Endodermal cell (in vitro differentiated cells): ENCODE data around the gene ARHGAP44. TPM values are rescaled to one million over a fixed set of nuclear protein-coding genes. Genes with fewer than 3 reads are reported as not detected.

Experiments
- DNase-seq: peaks from one replicate; pipeline ENCODE4 v3.0.0-alpha.2; 2017
- H3K27ac ChIP-seq: 2 replicates; pipeline ENCODE4 v1.5.1; 2013; ENCODE audit warnings: mild to moderate bottlenecking, low read depth, low read length, moderate library complexity
- H3K27me3 ChIP-seq: 2 replicates; pipeline ENCODE4 v1.6.1; 2013; ENCODE audit warnings: mild to moderate bottlenecking, low read length, moderate library complexity; ENCODE audit not compliant: insufficient read depth, control insufficient read depth, poor library complexity, severe bottlenecking
- H3K36me3 ChIP-seq: 2 replicates; pipeline ENCODE4 v1.7.0; 2013; ENCODE audit warnings: mild to moderate bottlenecking, low read length, moderate library complexity; ENCODE audit not compliant: control insufficient read depth, insufficient read depth
- H3K4me1 ChIP-seq: one replicate; pipeline ENCODE4 v1.7.0; 2013; ENCODE audit warnings: low read length; ENCODE audit not compliant: control insufficient read depth, insufficient read depth
- H3K4me3 ChIP-seq: 2 replicates; pipeline ENCODE4 v1.5.1; 2013; ENCODE audit warnings: mild to moderate bottlenecking, low read length, moderate library complexity
- H3K9ac ChIP-seq: 2 replicates; pipeline ENCODE4 v1.6.1; 2013; ENCODE audit warnings: mild to moderate bottlenecking, low read length, moderate library complexity; ENCODE audit not compliant: poor library complexity, severe bottlenecking; ENCODE audit errors: extremely low read depth
- H3K9me3 ChIP-seq: 2 replicates; pipeline ENCODE4 v1.6.1; 2013; ENCODE audit warnings: mild to moderate bottlenecking, low read length, moderate library complexity; ENCODE audit not compliant: control insufficient read depth
- H3K27ac Mint-ChIP-seq: 2 replicates; pipeline ENCODE4 v1.8.0; 2020; ENCODE audit warnings: mixed read lengths
- H3K27me3 Mint-ChIP-seq: 2 replicates; pipeline ENCODE4 v1.8.0; 2021; ENCODE audit warnings: mild to moderate bottlenecking, mixed read lengths; ENCODE audit not compliant: insufficient read depth
- H3K36me3 Mint-ChIP-seq: 2 replicates; pipeline ENCODE4 v1.8.0; 2020; ENCODE audit warnings: low read depth, mixed read lengths
- H3K4me1 Mint-ChIP-seq: 2 replicates; pipeline ENCODE4 v1.8.0; 2020; ENCODE audit warnings: mixed read lengths
- H3K4me3 Mint-ChIP-seq: 2 replicates; pipeline ENCODE4 v1.8.0; 2020; ENCODE audit warnings: mild to moderate bottlenecking, moderate library complexity, mixed read lengths
- H3K9me3 Mint-ChIP-seq: 2 replicates; pipeline ENCODE4 v1.8.0; 2020; ENCODE audit warnings: mild to moderate bottlenecking, mixed read lengths
- CTCF ChIP-seq: fragments of 200-600 bp; sonication (generic); conservative IDR thresholded peaks from 2 replicates; pipeline ENCODE4 v1.5.0; 2021; ENCODE audit warnings: antibody characterized with exemption, mild to moderate bottlenecking
- WGBS, 2 experiments: methylation state at CpG; one replicate each; pipeline versions ENCODE4 v1.1.5 to v1.1.7; 2013; ENCODE audit warnings: missing lambda C conversion rate in 2 of 2, mixed read lengths in 1 of 2; ENCODE audit not compliant: insufficient coverage in 1 of 2, insufficient read length in 1 of 2; 5-methylcytosine and 5-hydroxymethylcytosine counted together
- total RNA-seq, 2 donors: library from RNA; stranded (reverse); fragmentation: NEBNext Ultra II Directional in 1 of 2; extraction: Animal tissue kit (Norgen Biotek cat#: 25700) in 1 of 2; gene quantifications; 2 replicates in 1 of 2; 3 replicates in 1 of 2; pipeline ENCODE4 v1.2.1, GENCODE V29; 2021

The ARHGAP44 gene
- total RNA-seq, 2 donors from 2014 or later = 14.2 to 21.9 TPM

GRCh38 chr17:12964840-12965239 is 175.5 kb downstream of the ARHGAP44 start:
- no peaks in the 10 kb centered on the region for H3K9me3 Mint-ChIP-seq
- no peaks in the 10 kb centered on the region for H3K4me1 ChIP-seq
- no peak overlapping the region for H3K4me3 ChIP-seq
- no peaks in the 10 kb centered on the region for H3K4me1 Mint-ChIP-seq
- no peak overlapping the region for H3K9ac ChIP-seq
- no peaks in the 10 kb centered on the region for H3K27me3 ChIP-seq
- TF ChIP-seq CTCF = no peak
- no peak overlapping the region for H3K27ac Mint-ChIP-seq
- H3K36me3 Mint-ChIP-seq = peaks cover 7% of the 10 kb centered on the region
- no peak overlapping the region for H3K27ac ChIP-seq
- no peaks in the 10 kb centered on the region for H3K9me3 ChIP-seq
- H3K4me3 Mint-ChIP-seq = no peak overlapping the region
- 88 to 93% methylated on average over 8 to 10 of the region's 10 CpGs for WGBS, 2 experiments
- H3K36me3 ChIP-seq = no peaks in the 10 kb centered on the region
- no peak for DNase-seq
- no peaks in the 10 kb centered on the region for H3K27me3 Mint-ChIP-seq

GRCh38 chr17:12965988-12966387 is 176.7 kb downstream of the ARHGAP44 start:
- H3K36me3 Mint-ChIP-seq = peaks cover 7% of the 10 kb centered on the region
- DNase-seq = no peak
- no peaks in the 10 kb centered on the region for H3K9me3 Mint-ChIP-seq
- H3K27me3 ChIP-seq = no peaks in the 10 kb centered on the region
- 96 to 100% methylated on average over 2 to 3 of the region's 3 CpGs for WGBS, 2 experiments
- H3K4me1 Mint-ChIP-seq = no peaks in the 10 kb centered on the region
- no peak for TF ChIP-seq CTCF
- H3K27ac ChIP-seq = no peak overlapping the region
- no peak overlapping the region for H3K4me3 ChIP-seq
- no peak overlapping the region for H3K4me3 Mint-ChIP-seq
- H3K9me3 ChIP-seq = no peaks in the 10 kb centered on the region
- H3K27me3 Mint-ChIP-seq = no peaks in the 10 kb centered on the region
- H3K36me3 ChIP-seq = no peaks in the 10 kb centered on the region
- H3K9ac ChIP-seq = no peak overlapping the region
- no peaks in the 10 kb centered on the region for H3K4me1 ChIP-seq
- H3K27ac Mint-ChIP-seq = no peak overlapping the region

GRCh38 chr17:12966413-12966812 is 177.1 kb downstream of the ARHGAP44 start:
- H3K9ac ChIP-seq = no peak overlapping the region
- WGBS, 2 experiments = 89 to 90% methylated on average over 5 of the region's 5 CpGs
- no peak overlapping the region for H3K27ac ChIP-seq
- Mint-ChIP-seq H3K4me3 (no peak overlapping the region), H3K9me3 (no peaks in the 10 kb centered on the region), H3K27ac (no peak overlapping the region), H3K4me1 (no peaks in the 10 kb centered on the region), H3K27me3 (no peaks in the 10 kb centered on the region), H3K36me3 (peaks cover 7% of the 10 kb centered on the region)
- TF ChIP-seq CTCF = no peak
- no peak for DNase-seq
- no peaks in the 10 kb centered on the region for H3K4me1 ChIP-seq
- H3K36me3 ChIP-seq = no peaks in the 10 kb centered on the region
- H3K27me3 ChIP-seq = no peaks in the 10 kb centered on the region
- H3K4me3 ChIP-seq = no peak overlapping the region
- no peaks in the 10 kb centered on the region for H3K9me3 ChIP-seq
